Keratinocyte (primary cell): ENCODE measurements around the gene LSAMP. TPM values are rescaled to one million over a fixed set of nuclear protein-coding genes. Genes with fewer than 3 reads are reported as not detected.

Experiments used
- DNase-seq: peaks from one replicate; pipeline ENCODE4 v3.0.0-alpha.2; 2011; ENCODE audit warnings: low read depth, missing footprints, low spot score
- FAIRE-seq: peaks from 2 replicates; lab custom pipeline; 2011; peaks lifted over from hg19 to GRCh38; lab: Jason Lieb, UNC
- H2AFZ ChIP-seq: 2 replicates; pipeline ENCODE4 v1.6.0; 2012; ENCODE audit warnings: low read length, control low read depth, inconsistent platforms; ENCODE audit not compliant: control insufficient read depth
- H3K27ac ChIP-seq: 2 replicates; pipeline ENCODE4 v1.5.1; 2011; ENCODE audit warnings: low read length; ENCODE audit not compliant: control insufficient read depth, insufficient read depth
- H3K27me3 ChIP-seq: 3 replicates; pipeline ENCODE4 v1.6.0; 2011; ENCODE audit warnings: low read length; ENCODE audit not compliant: control insufficient read depth, insufficient read depth; ENCODE audit errors: extremely low read depth
- H3K36me3 ChIP-seq, 2 experiments: 2 replicates in 1 of 2; 3 replicates in 1 of 2; pipeline ENCODE4 v1.5.1; 2011; ENCODE audit warnings: low read length in 2 of 2, mild to moderate bottlenecking in 1 of 2; ENCODE audit not compliant: control insufficient read depth in 2 of 2, insufficient read depth in 2 of 2; ENCODE audit errors: extremely low read depth in 1 of 2
- H3K4me1 ChIP-seq: 3 replicates; pipeline ENCODE4 v1.5.1; 2011; ENCODE audit warnings: low read length; ENCODE audit not compliant: control insufficient read depth, insufficient read depth; ENCODE audit errors: extremely low read depth
- H3K4me2 ChIP-seq: 3 replicates; pipeline ENCODE4 v1.6.0; 2011; ENCODE audit warnings: low read depth, low read length; ENCODE audit not compliant: control insufficient read depth, insufficient read depth; ENCODE audit errors: extremely low read depth
- H3K4me3 ChIP-seq, 3 experiments: fragments of 200-600 bp in 1 of 3; sonication (generic) in 1 of 3; 2 replicates in 2 of 3; 3 replicates in 1 of 3; pipeline ENCODE4 v1.5.1; 2011 to 2016; ENCODE audit warnings: low read length in 3 of 3, mild to moderate bottlenecking in 3 of 3, control low read depth in 2 of 3, inconsistent platforms in 1 of 3, low read depth in 1 of 3, mixed read lengths in 1 of 3, mixed run types in 1 of 3, moderate library complexity in 1 of 3; ENCODE audit not compliant: control insufficient read depth in 2 of 3, insufficient read depth in 2 of 3; ENCODE audit errors: extremely low read depth in 1 of 3
- H3K79me2 ChIP-seq: 2 replicates; pipeline ENCODE4 v1.6.0; 2012; ENCODE audit warnings: low read length; ENCODE audit not compliant: control insufficient read depth, insufficient read depth
- H3K9ac ChIP-seq: 3 replicates; pipeline ENCODE4 v1.6.0; 2011; ENCODE audit warnings: low read length; ENCODE audit not compliant: control insufficient read depth, insufficient read depth; ENCODE audit errors: extremely low read depth
- H3K9me1 ChIP-seq: 3 replicates; pipeline ENCODE4 v1.6.0; 2011; ENCODE audit warnings: low read length; ENCODE audit not compliant: control insufficient read depth, insufficient read depth; ENCODE audit errors: extremely low read depth
- H3K9me3 ChIP-seq: 2 replicates; pipeline ENCODE4 v1.5.1; 2012; ENCODE audit warnings: low read depth, low read length; ENCODE audit not compliant: control insufficient read depth
- H4K20me1 ChIP-seq: 3 replicates; pipeline ENCODE4 v1.6.0; 2011; ENCODE audit warnings: low read length; ENCODE audit not compliant: control insufficient read depth, insufficient read depth; ENCODE audit errors: extremely low read depth
- EZH2 ChIP-seq: IDR thresholded peaks from one replicate; pipeline ENCODE4 v1.6.1; 2012; ENCODE audit warnings: inconsistent platforms, mild to moderate bottlenecking, low read length, moderate library complexity
- dilution Hi-C: fragments of 300-500 bp; cut with MboI; formaldehyde crosslinking; loops from one replicate; pipeline ENCODE4 v1.7.0; 2020; ENCODE audit warnings: low sequenced_read_pairs; ENCODE audit not compliant: extremely low pct_ligation_motif_present
- polyA plus RNA-seq, 5 experiments: library from polyadenylated mRNA; depleted of rRNA in 3 of 5; stranded (reverse) in 3 of 5; stranded (forward) in 1 of 5; unstranded in 1 of 5; fragments of >200 nt; gene quantifications; 1 replicate in 1 of 5; 2 replicates in 3 of 5; 3 replicates in 1 of 5; pipeline versions ENCODE4 v1.2.1 to v1.2.3, GENCODE V29; 2011 to 2012; ENCODE audit warnings: missing spikeins in 2 of 5, low read depth in 1 of 5, low replicate concordance in 1 of 5
- TF ChIP-seq, protein P1 (sequence below), 3 experiments: IDR thresholded peaks in 1 of 3; conservative IDR thresholded peaks in 1 of 3; optimal IDR thresholded peaks in 1 of 3; 2 replicates in 2 of 3; 3 replicates in 1 of 3; pipeline versions ENCODE3 to v1.5.1; 2011; ENCODE audit warnings: low read length in 3 of 3, mild to moderate bottlenecking in 3 of 3, moderate library complexity in 2 of 3, control low read depth in 1 of 3, inconsistent platforms in 1 of 3; ENCODE audit not compliant: insufficient read depth in 2 of 3; ENCODE audit errors: extremely low read depth in 1 of 3

LSAMP gene
- polyA plus RNA-seq, 1 donor (not counting 4 experiments of a cell fraction or from before 2014, with no cell fraction given), result 0.12 TPM

DNA sequence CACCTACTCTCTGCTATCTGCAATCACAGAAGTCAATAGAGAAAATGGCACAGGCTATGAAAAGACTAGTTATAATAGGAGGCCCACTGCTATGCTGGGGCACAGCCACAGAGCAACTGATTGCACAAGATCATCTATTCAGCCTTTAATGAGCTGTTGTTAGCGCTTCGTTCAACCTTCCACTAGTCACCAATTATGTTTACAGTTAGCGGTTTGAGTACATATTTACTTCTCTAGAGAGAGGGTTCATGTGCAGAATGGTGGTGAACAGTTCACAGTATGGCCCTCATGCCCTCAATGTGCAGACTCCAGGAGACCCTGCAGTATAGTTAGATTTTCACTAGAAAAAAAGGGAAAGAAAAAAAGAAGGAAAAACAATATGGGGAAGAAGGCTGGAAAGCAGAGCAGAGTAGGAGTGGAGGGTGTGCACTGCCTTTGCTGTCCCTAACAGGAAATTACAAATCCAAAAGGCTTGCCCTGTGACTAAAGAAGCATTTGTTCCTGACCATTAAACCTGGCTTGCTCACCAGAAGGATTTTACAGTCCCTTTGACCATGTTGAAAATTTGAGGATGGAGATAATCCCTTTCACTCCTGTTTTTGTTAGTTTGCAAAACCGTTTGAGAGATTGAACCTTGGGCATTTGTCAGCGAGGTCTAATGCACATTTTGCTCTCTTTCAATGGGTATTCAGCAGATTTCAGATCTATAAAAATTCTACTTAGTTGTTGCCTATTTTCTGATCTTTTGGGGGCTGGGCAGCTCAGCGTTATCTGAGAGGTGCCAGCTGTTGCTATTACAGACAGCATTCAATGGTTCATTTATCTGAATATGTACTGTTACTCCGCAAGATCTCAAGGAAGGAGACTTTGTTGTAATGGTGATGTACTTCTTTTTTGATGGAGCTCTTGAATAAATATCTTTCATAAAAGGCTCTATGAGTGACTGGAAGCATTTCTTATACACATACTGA is 296.1 kb downstream of the LSAMP start:
- Histone ChIP-seq H4K20me1 (no peaks in the 10 kb centered on the region), H3K79me2 (no peaks in the 10 kb centered on the region), H3K27me3 (no peaks in the 10 kb centered on the region), H3K4me1 (no peaks in the 10 kb centered on the region), H3K27ac (no peak overlapping the region), H3K4me3 (no peak overlapping the region), H3K9ac (no peak overlapping the region), H3K9me3 (no peaks in the 10 kb centered on the region), H3K36me3 (no peaks in the 10 kb centered on the region), H2AFZ (no peak overlapping the region), H3K4me2 (no peak overlapping the region), H3K9me1 (no peaks in the 10 kb centered on the region)
- TF ChIP-seq EZH2, result no peak
- TF ChIP-seq, protein P1, sequence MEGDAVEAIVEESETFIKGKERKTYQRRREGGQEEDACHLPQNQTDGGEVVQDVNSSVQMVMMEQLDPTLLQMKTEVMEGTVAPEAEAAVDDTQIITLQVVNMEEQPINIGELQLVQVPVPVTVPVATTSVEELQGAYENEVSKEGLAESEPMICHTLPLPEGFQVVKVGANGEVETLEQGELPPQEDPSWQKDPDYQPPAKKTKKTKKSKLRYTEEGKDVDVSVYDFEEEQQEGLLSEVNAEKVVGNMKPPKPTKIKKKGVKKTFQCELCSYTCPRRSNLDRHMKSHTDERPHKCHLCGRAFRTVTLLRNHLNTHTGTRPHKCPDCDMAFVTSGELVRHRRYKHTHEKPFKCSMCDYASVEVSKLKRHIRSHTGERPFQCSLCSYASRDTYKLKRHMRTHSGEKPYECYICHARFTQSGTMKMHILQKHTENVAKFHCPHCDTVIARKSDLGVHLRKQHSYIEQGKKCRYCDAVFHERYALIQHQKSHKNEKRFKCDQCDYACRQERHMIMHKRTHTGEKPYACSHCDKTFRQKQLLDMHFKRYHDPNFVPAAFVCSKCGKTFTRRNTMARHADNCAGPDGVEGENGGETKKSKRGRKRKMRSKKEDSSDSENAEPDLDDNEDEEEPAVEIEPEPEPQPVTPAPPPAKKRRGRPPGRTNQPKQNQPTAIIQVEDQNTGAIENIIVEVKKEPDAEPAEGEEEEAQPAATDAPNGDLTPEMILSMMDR (optimal IDR thresholded peaks at IDR 0.05 in 1 of 3, IDR thresholded peaks at IDR 0.05 in 1 of 3, conservative IDR thresholded peaks at IDR 0.05 in 1 of 3; ENCODE audit: extremely low read depth in 1 of 3, insufficient read depth in 2 of 3, low read length in 3 of 3), result no peak
- dilution Hi-C loops, result no loop called here
- DNase-seq, result no peak
- no peak for FAIRE-seq

DNA sequence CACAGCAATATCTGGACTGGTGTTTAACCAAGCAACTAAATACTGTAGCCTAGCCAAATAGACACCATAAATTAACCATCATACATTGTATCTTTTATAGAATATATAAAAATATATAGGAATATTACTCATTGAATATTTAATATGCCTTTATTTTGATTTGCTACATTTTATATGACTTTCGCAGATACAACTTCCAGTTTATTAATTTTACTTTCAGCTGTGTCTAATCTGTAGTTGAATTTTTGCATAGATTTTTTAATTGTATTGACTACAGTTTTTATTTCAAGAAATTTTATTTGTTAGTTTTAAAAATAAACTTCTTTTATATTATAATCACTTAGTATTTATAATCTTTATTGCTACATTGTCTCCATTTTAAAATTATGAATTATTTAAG is 299.7 kb downstream of the LSAMP start:
- no peak overlapping the region for H2AFZ ChIP-seq
- H3K27me3 ChIP-seq, result no peaks in the 10 kb centered on the region
- no peaks in the 10 kb centered on the region for H4K20me1 ChIP-seq
- no peaks in the 10 kb centered on the region for H3K9me3 ChIP-seq
- H3K4me3 ChIP-seq, result no peak overlapping the region
- H3K4me1 ChIP-seq, result no peaks in the 10 kb centered on the region
- no peaks in the 10 kb centered on the region for H3K79me2 ChIP-seq
- TF ChIP-seq, protein P1 (optimal IDR thresholded peaks at IDR 0.05 in 1 of 3, IDR thresholded peaks at IDR 0.05 in 1 of 3, conservative IDR thresholded peaks at IDR 0.05 in 1 of 3; ENCODE audit: extremely low read depth in 1 of 3, insufficient read depth in 2 of 3, low read length in 3 of 3), result no peak
- TF ChIP-seq EZH2, result no peak
- H3K9me1 ChIP-seq, result no peaks in the 10 kb centered on the region
- no peak for DNase-seq
- FAIRE-seq, result no peak
- no peak overlapping the region for H3K9ac ChIP-seq
- dilution Hi-C loops, result no loop called here
- no peaks in the 10 kb centered on the region for H3K36me3 ChIP-seq
- H3K4me2 ChIP-seq, result no peak overlapping the region
- no peak overlapping the region for H3K27ac ChIP-seq
